NCI-H2227 (cell line): Measurements from ENCODE around the gene SEMA3A.
A peak's percentile ranks its signal among the peaks of the same experiment; 100 is the strongest.

Experiments
- DNase-seq: peaks from one replicate; lab custom pipeline; 2025; ENCODE audit not compliant: unreplicated experiment; lab: John Stamatoyannopoulos, UW

SEMA3A gene

DNA sequence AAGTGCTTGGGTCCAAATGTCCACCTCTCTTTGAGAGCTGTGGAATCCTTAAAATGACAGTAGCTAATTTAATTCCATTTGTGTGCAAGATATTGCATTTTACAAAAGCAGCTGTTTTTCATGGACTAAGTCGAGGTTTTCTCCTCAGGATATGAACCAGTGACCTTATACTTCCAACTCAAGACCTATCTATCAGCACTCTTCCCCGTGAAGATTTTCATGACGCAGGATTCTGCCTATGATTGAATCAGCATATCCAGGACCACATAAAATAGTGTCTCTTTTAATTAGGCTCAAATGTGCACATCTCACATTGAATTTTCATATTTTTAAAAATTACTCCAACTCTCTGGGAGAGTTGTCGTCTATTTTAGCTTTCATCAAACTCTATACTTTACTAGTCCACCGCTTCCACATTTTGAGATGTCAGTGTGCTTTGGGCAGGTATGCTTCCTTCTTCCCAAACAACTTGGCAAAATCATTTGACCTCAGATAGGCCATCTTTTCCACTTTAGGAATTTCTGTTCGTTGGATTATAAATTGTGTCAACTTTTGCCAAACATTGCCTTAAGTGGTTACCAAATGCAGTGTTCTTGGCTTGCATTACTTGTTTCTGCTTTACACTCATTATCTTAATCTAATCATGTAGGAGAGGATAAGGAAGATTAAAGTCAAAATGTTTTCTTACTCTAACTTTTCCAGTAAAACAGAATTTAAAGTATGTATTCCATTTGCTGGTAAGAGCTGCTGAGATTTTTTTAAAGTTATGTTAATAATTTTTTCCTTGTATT is 39.4 kb downstream of the SEMA3A start:
- DNase-seq: no peak

- no peak for DNase-seq
Observed at GRCh38 chr7:84152995-84153394, 41.6 kb downstream of the SEMA3A start.

- peak; percentile 12 for DNase-seq
Observed at GRCh38 chr7:84150370-84150769, 44.2 kb downstream of the SEMA3A start.

DNA sequence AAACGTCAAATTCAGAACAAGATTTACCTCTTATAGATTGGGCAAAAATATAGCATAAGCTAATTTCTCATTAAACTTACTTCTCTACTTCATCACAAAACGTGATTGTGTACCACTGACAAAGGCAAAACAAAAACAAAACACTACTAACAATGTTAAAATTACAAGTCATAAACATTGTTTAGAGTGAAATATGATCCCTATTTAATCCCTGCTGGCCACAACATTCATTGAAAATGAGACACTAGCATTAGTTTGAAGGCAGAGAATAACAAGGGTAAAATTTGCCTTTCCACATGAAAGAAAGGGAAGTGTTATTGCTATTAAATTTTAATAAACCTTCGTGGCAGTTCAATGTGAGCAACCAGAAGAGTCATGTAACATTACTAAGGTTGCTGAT is 45.0 kb downstream of the SEMA3A start:
- DNase-seq: no peak

DNA sequence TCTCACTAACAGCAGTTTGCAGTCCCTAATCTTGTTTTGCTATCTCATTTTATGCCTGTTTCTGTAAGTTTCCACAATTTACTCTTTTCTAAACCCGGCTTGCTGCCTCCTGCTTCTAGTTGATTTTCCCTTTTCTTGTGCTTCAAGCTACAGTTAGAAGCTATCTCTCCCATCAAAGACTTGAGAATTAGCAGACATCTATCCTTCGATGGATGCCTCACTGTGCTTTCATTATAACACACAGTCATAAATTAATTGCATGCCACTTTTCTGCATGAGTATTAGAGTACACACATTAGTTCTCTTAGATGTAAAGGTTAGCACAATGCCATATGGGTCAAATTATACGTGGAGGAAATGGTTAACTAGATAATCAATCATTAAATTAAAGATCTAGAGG is 48.7 kb downstream of the SEMA3A start:
- no peak for DNase-seq

GRCh38 chr7:84144935-84145334 is 49.7 kb downstream of the SEMA3A start:
- DNase-seq: no peak

DNA sequence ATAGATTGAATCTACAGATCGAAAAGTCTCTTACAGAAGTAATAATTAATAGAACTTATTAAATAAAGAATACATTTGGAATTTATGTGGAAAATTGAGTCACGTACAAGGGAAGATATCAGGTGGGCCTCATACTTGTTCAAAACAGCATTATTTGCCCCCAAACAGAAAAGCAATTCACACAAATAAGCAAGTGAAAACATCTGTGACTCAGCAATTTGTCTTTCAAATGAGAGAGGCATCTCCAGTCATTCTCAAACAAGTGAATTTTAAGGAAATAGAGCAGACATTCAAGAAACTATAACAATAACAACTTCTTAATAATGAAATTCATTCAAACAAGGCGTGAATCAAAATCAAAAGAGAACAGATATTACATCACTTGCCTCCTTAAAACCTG is 50.1 kb downstream of the SEMA3A start:
- DNase-seq: no peak

- DNase-seq: no peak
Observed at GRCh38 chr7:84142726-84143125, 51.9 kb downstream of the SEMA3A start.

GRCh38 chr7:84139986-84140729 is 54.4 kb downstream of the SEMA3A start:
- DNase-seq: no peak

DNA sequence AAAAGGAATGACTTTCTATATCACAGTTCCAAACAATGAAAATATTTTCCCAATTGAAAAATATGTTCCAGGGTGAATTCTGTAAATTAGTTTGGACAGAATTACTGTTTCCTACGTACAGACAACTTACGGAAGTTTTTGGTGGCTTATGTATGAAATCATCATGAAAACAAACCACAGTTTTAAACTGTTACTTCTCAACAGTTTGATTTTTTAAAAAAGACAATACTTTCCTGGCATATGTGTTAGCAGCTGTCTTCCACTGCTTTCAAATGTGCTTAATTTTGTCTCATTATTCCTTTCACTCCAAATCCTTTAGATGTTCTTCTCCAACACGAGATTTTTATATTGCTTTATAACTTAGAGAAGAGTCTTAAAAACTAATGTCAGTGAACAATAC is 56.2 kb downstream of the SEMA3A start:
- DNase-seq: no peak

GRCh38 chr7:84137812-84138211 is 56.8 kb downstream of the SEMA3A start:
- DNase-seq: no peak

GRCh38 chr7:84136809-84137208 is 57.8 kb downstream of the SEMA3A start:
- DNase-seq: no peak

- no peak for DNase-seq
Observed at GRCh38 chr7:84136336-84136735, 58.3 kb downstream of the SEMA3A start.

GRCh38 chr7:84134169-84134568 is 60.4 kb downstream of the SEMA3A start:
- no peak for DNase-seq

DNA sequence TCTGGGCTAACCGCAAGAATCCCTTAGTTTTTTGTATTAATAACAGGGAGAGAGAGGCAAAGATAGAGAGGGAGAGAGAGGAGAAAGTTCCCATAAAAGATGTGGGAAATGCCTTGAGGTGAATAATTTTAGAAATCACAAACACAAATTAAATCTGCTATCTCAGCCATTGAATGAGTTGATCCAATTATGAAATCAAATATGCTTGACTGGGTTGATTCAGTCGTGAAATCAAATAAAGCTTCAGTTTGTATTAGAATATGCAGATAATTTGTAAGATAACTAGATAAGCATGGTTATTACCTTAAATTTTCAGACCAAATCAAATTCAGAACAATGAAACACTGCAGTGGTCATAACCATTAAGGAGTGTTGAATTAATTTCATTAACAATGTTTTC is 68.9 kb downstream of the SEMA3A start:
- no peak for DNase-seq

DNA sequence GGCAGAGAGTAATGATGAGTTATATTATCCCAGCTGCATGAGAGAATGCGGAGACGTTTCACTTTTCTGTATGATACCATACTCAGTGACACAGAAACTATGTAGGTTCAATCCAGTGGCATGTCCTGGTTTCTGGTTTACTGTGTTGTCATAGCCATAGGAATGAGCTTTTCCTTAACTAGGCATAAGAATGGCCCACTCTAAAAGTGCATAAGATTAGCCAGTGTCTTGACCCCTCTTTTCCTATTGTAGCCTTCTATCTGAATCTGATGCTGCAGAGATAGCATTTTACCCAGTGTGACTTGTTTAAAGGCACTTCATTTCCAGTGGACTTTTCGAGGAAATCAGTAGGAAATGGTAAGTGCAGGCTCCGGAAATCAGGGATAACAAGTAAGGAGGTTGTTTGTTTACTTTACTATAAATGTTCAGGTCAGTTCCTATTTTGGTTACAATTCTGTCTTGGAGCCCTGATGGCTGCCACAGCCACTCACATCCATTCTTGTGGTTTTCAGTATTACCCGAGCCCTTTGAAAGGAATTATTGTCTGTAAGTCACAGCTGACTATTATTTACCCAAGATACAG is 70.5 kb downstream of the SEMA3A start:
- DNase-seq: no peak

DNA sequence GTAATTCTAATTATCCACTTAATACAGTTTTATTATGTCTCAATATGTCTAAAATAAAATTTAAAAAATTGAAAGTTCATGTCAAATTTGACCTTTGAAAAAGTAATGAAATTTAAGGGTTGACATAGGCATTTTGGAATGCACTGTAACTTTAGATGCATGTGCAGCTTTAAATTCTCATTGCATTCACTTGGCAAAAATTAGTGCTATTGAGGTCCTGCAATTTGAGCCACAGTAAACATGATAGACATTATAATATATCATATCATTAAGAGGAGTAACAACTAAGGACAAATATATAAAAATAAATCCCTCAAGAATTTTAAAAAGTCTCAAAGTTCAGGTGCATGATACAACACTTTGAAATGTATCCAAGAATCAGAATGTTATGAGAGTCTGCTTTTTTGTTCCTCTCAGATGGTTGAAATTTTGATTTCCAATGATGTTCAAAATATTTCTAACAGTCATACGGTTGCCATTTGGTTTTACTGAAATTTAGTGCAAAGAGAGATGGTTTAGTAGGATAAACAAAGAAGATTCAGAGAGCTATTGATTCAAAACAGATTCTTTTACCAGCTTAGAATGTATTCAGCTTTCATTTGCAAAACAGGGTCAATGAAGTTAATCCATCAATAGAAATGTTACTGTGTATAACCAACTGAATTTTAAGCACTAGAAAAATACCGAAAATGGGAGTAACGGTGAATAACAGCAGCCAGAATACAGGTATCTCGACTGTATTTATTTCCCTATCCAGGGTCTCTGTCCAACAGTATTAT is 71.8 kb downstream of the SEMA3A start:
- no peak for DNase-seq

DNA sequence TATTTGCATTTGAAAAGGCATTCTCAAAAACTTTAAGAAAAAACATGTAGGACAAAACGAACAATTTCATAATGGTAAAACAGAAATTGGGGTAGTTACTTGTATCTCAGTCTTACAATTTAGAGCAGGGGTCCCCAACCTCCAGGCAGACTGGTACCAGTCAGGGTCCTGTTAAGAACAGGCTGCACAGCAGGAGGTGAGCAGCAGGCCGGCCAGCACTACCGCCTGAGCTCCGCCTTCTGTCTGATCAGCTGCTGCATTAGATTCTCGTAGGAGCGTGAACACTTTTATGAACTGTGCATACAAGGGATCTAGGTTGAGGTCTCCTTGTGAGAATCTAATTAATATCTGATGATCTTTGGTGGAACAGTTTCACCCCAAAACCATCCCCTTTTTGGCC is 77.3 kb downstream of the SEMA3A start:
- DNase-seq: no peak

GRCh38 chr7:84113906-84114850 is 80.4 kb downstream of the SEMA3A start:
- no peak for DNase-seq

DNA sequence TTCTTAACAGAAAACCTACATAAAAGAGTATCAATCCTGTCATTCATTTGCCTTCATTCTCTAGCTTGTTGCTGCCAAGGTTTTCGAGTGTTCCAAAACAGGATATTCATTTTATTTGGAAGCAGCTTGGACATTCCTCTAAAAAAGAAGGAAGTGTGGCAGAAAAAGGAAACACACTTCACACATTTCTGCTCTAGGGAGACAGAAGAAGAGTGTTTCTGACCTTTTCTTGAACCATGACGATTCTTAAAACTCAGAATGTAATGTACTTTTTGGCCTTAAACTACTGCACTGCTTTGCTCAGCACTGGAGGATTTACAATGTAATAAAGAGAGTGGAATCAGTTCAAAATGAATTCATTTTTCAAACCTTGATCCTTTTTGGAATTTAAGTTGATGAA is 81.3 kb downstream of the SEMA3A start:
- DNase-seq: no peak
